GM04504 (cell line): Measurements from ENCODE around the gene MAP1A.
"Not testable (repeated sequence)": the region's sequence is repeated elsewhere in the genome, so short reads cannot be mapped to it uniquely, and the experiment has no call there.

ENCODE experiments used
- DNase-seq: peaks from one replicate; pipeline ENCODE4 v3.0.0-alpha.2; 2012; ENCODE audit warnings: low read depth

Gene MAP1A

GRCh38 chr15:43529587-43530345 is 12.4 kb downstream of the MAP1A start:
- no peak for DNase-seq

GRCh38 chr15:43531018-43531670 is 13.7 kb downstream of the MAP1A start:
- no peak for DNase-seq

GRCh38 chr15:43532826-43533225 is 15.4 kb downstream of the MAP1A start:
- not testable (repeated sequence) for DNase-seq

GRCh38 chr15:43534897-43535296 is 17.5 kb downstream of the MAP1A start:
- DNase-seq, result no peak

- DNase-seq, result no peak
These were observed 20.7 kb downstream of the MAP1A start for GRCh38 chr15:43538091-43538490.

- DNase-seq, result no peak
These were observed 24.4 kb downstream of the MAP1A start for GRCh38 chr15:43541785-43542184.

GRCh38 chr15:43544266-43544665 is 26.9 kb downstream of the MAP1A start:
- DNase-seq, result no peak

GRCh38 chr15:43545426-43545825 is 28.0 kb downstream of the MAP1A start:
- DNase-seq, result no peak

GRCh38 chr15:43547539-43547938 is 30.1 kb downstream of the MAP1A start:
- no peak for DNase-seq

- peak; percentile 75 for DNase-seq
These were observed 33.3 kb downstream of the MAP1A start for GRCh38 chr15:43550527-43551363.

- no peak for DNase-seq
These were observed 34.8 kb downstream of the MAP1A start for GRCh38 chr15:43552256-43552655.

GRCh38 chr15:43552986-43553385 is 35.6 kb downstream of the MAP1A start:
- DNase-seq, result peak; percentile 35

- not testable (repeated sequence) for DNase-seq
These were observed 45.3 kb downstream of the MAP1A start for GRCh38 chr15:43562753-43563152.

GRCh38 chr15:43563793-43564192 is 46.4 kb downstream of the MAP1A start:
- not testable (repeated sequence) for DNase-seq

GRCh38 chr15:43566615-43567014 is 49.2 kb downstream of the MAP1A start:
- DNase-seq, result not testable (repeated sequence)

GRCh38 chr15:43574607-43575006 is 57.2 kb downstream of the MAP1A start:
- not testable (repeated sequence) for DNase-seq
